ENCODE results near the gene ZNF451. TPM values are rescaled to one million over a fixed set of nuclear protein-coding genes. Genes with fewer than 3 reads are reported as not detected.

The ZNF451 gene
- total RNA-seq, 1 donor from 2014 or later, result 25.5 TPM

DNA sequence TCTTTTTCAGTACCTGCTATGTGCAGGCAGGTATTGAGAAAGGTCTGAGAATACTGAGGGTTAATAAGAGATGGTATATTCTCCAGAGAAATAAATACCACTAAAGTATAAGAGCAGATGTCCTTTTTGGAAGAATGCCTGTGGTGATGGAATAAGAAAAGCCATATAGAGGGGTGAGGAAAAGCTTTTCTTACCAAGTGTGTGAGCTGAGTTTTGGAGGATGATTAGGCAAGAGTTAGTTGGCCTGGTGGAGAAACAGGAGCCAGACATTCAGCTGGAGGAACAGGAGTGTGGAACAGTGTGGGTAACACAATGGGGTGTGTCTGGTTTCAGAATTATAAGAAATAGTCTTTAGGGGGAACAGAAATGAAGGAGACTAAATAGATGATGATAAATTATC is 19.9 kb downstream of the ZNF451 start:
- Histone ChIP-seq H3K27me3 (ENCODE audit: low read depth) (no peaks in the 10 kb centered on the region), H3K27ac (replicated peaks) (no peak overlapping the region), H3K4me3 (no peak overlapping the region), H3K9me3 (replicated peaks) (no peaks in the 10 kb centered on the region), H3K4me1 (peaks cover 15% of the 10 kb centered on the region), H3K36me3 (no peaks in the 10 kb centered on the region)
- intact Hi-C loops (cut with micrococcal nuclease), result no loop called here
- DNase-seq, result no peak
- TF ChIP-seq, protein P1, sequence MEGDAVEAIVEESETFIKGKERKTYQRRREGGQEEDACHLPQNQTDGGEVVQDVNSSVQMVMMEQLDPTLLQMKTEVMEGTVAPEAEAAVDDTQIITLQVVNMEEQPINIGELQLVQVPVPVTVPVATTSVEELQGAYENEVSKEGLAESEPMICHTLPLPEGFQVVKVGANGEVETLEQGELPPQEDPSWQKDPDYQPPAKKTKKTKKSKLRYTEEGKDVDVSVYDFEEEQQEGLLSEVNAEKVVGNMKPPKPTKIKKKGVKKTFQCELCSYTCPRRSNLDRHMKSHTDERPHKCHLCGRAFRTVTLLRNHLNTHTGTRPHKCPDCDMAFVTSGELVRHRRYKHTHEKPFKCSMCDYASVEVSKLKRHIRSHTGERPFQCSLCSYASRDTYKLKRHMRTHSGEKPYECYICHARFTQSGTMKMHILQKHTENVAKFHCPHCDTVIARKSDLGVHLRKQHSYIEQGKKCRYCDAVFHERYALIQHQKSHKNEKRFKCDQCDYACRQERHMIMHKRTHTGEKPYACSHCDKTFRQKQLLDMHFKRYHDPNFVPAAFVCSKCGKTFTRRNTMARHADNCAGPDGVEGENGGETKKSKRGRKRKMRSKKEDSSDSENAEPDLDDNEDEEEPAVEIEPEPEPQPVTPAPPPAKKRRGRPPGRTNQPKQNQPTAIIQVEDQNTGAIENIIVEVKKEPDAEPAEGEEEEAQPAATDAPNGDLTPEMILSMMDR (IDR thresholded peaks at IDR 0.05; ENCODE audit: borderline replicate concordance), result no peak

DNA sequence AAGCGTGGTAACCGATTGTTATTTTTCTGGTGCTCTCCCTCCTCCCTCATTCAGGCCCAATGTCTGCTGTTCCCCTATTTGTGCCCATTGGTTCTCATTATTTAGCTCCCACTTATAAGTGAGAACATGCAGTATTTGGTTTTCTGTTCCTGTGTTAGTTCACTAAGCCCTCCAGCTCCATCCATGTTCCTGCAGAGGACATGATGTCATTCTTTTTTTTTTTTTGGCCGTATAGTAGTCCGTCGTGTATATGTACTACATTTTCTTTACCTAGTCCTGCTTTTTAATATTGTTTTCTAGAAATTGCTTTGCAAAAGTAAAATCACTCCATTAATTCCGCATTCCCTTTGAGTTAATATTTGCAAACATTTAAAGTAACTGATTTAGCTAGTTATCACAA is 23.1 kb downstream of the ZNF451 start:
- no peaks in the 10 kb centered on the region for H3K36me3 ChIP-seq
- H3K4me3 ChIP-seq, result no peak overlapping the region
- intact Hi-C loops (cut with micrococcal nuclease), result no loop called here
- peaks cover 33% of the 10 kb centered on the region for H3K4me1 ChIP-seq
- no peak for DNase-seq
- H3K27me3 ChIP-seq (ENCODE audit: low read depth), result no peaks in the 10 kb centered on the region
- H3K9me3 ChIP-seq (replicated peaks), result no peaks in the 10 kb centered on the region
- no peak overlapping the region for H3K27ac ChIP-seq (replicated peaks)
- TF ChIP-seq, protein P1 (IDR thresholded peaks at IDR 0.05; ENCODE audit: borderline replicate concordance), result no peak

DNA sequence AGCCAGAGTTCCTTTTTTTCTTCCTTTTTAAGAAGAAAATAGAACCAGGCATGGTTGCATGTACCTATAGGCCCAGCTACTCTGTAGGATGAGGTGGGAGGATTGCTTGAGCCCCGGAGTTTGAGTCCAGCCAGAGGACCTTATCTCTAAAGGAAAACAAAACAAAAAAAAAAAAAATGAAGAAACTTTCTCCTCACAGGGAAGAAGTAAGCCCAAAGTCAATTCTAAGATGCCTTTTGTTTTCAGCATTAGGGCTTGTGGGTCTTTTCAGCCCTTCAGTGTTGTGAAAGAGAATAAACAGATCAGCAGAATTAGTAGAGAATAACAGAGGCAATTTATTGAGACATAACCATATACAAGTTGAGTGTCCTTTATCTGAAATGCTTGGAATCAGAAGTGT is 26.8 kb downstream of the ZNF451 start:
- Histone ChIP-seq H3K36me3 (no peaks in the 10 kb centered on the region), H3K4me1 (peaks cover 18% of the 10 kb centered on the region), H3K27me3 (ENCODE audit: low read depth) (no peaks in the 10 kb centered on the region), H3K27ac (replicated peaks) (no peak overlapping the region), H3K9me3 (replicated peaks) (no peaks in the 10 kb centered on the region), H3K4me3 (no peak overlapping the region)
- TF ChIP-seq, protein P1 (IDR thresholded peaks at IDR 0.05; ENCODE audit: borderline replicate concordance), result no peak
- intact Hi-C loops (cut with micrococcal nuclease), result no loop called here
- no peak for DNase-seq

DNA sequence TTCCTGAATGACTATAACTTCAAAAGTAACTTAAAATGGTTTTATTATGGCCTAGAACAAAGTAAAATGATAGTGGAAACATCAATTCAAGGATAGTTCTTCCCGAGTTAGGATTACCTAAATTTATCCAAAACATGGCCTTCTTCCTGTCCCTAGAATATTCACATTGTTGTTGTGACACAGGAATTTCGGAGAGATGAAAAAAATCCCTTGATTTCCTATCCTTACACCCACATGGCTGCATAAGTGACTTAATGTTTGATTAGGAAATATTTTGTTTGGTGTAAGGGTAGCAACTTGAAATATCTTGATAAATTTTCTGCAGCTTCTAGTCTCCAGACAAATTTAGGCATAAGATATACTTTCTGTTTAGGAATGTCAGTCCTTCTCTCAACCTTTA is 27.8 kb downstream of the ZNF451 start:
- DNase-seq, result no peak
- H3K27me3 ChIP-seq (ENCODE audit: low read depth), result no peaks in the 10 kb centered on the region
- no peak overlapping the region for H3K27ac ChIP-seq (replicated peaks)
- peaks cover 18% of the 10 kb centered on the region for H3K4me1 ChIP-seq
- no peaks in the 10 kb centered on the region for H3K36me3 ChIP-seq
- no peaks in the 10 kb centered on the region for H3K9me3 ChIP-seq (replicated peaks)
- TF ChIP-seq, protein P1 (IDR thresholded peaks at IDR 0.05; ENCODE audit: borderline replicate concordance), result no peak
- no peak overlapping the region for H3K4me3 ChIP-seq
- intact Hi-C loops (cut with micrococcal nuclease), result no loop called here

DNA sequence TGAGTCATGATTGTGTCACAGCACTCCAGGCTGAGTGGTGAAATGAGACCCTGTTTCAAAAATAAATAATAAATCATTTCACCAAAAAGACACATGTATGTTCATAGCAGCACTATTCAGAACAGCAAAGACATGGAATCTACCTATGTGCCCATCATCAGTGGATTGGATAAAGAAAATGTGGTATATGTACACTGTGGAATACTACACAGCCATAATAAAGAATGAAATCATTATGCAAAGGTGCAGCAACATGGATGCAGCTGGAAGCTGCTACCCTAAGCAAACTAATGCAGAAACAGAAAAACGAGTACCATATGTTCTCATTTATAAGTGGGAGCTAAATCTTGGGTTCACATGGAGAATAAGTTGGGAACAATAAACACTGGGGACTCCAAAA is 33.1 kb downstream of the ZNF451 start:
- Histone ChIP-seq H3K27ac (replicated peaks) (no peak overlapping the region), H3K4me3 (no peak overlapping the region), H3K27me3 (ENCODE audit: low read depth) (no peaks in the 10 kb centered on the region), H3K36me3 (no peaks in the 10 kb centered on the region), H3K9me3 (replicated peaks) (no peaks in the 10 kb centered on the region), H3K4me1 (peaks cover 14% of the 10 kb centered on the region)
- intact Hi-C loops (cut with micrococcal nuclease), result no loop called here
- TF ChIP-seq, protein P1 (IDR thresholded peaks at IDR 0.05; ENCODE audit: borderline replicate concordance), result no peak
- no peak for DNase-seq

DNA sequence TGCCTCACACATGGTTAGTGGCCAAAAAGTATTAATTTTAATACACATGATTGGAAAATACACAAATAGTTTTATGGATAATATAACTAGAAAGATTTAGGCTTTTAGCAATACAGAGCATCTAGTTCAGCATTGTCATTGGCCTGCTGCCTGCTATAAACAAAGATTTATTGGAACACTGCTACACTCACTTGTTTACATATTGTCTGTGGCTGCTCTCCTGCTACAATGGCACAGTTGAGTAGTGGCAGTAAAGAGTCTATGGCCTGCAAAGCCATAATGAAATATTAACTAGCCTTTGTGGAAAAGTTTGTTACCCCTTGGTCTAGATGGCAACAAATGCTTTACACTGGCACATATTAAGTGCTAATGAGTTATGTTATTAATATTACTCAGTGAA is 37.8 kb downstream of the ZNF451 start:
- H3K9me3 ChIP-seq (replicated peaks), result no peaks in the 10 kb centered on the region
- H3K27ac ChIP-seq (replicated peaks), result no peak overlapping the region
- H3K4me1 ChIP-seq, result peaks cover 31% of the 10 kb centered on the region
- no peak for DNase-seq
- TF ChIP-seq, protein P1 (IDR thresholded peaks at IDR 0.05; ENCODE audit: borderline replicate concordance), result no peak
- no peaks in the 10 kb centered on the region for H3K27me3 ChIP-seq (ENCODE audit: low read depth)
- intact Hi-C loops (cut with micrococcal nuclease), result no loop called here
- peaks cover 3% of the 10 kb centered on the region for H3K36me3 ChIP-seq
- H3K4me3 ChIP-seq, result no peak overlapping the region
